OCI-LY3 (cell line): ENCODE data around the gene ARID3A.

Source experiments
- H2AFZ ChIP-seq: fragments of 200-600, 300-600 bp; shearing (Covaris generic); 2 replicates; pipeline ENCODE4 v1.6.0; 2014; ENCODE audit warnings: antibody characterized with exemption, low read depth, low read length
- H3K27ac ChIP-seq: fragments of 200-600, 300-600 bp; sonication (generic); 2 replicates; pipeline ENCODE4 v1.5.1; 2014; ENCODE audit warnings: mild to moderate bottlenecking, low read length, moderate library complexity, mixed read lengths
- H3K27me3 ChIP-seq: fragments of 200-600, 300-600 bp; sonication (generic); 2 replicates; pipeline ENCODE4 v1.6.1; 2014; ENCODE audit warnings: low read depth, low read length, mixed read lengths
- H3K36me3 ChIP-seq: fragments of 200-600, 300-600 bp; sonication (generic); replicated peaks from 2 replicates; pipeline ENCODE3; 2014; ENCODE audit warnings: low read depth, low read length, mixed read lengths
- H3K4me1 ChIP-seq: fragments of 300-600, 200-600 bp; sonication (generic); 2 replicates; pipeline ENCODE4 v1.6.1; 2014; ENCODE audit warnings: low read length, mixed read lengths
- H3K4me2 ChIP-seq: fragments of 200-600, 300-600 bp; sonication (generic); 2 replicates; pipeline ENCODE4 v1.6.1; 2014; ENCODE audit warnings: low read length, mixed read lengths
- H3K4me3 ChIP-seq: fragments of 300-600, 200-600 bp; sonication (generic); 2 replicates; pipeline ENCODE4 v1.5.1; 2014; ENCODE audit warnings: antibody characterized with exemption, mild to moderate bottlenecking, low read length, moderate library complexity
- H3K79me2 ChIP-seq: fragments of 300-600, 200-600 bp; shearing (Covaris generic); 2 replicates; pipeline ENCODE4 v1.6.1; 2014; ENCODE audit warnings: mild to moderate bottlenecking, low read length, mixed read lengths
- H3K9ac ChIP-seq: fragments of 300-600, 200-600 bp; shearing (Covaris generic); 2 replicates; pipeline ENCODE4 v1.6.0; 2014; ENCODE audit warnings: mild to moderate bottlenecking, low read length, moderate library complexity
- H3K9me3 ChIP-seq: fragments of 200-600, 300-600 bp; shearing (Covaris generic); 2 replicates; pipeline ENCODE4 v1.6.1; 2014; ENCODE audit warnings: low read length, mixed read lengths; ENCODE audit not compliant: insufficient read depth
- H4K20me1 ChIP-seq: fragments of 200-600, 300-600 bp; sonication (generic); 2 replicates; pipeline ENCODE4 v1.6.1; 2016; ENCODE audit warnings: low read length, mixed read lengths; ENCODE audit not compliant: insufficient read depth
- EZH2phosphoT487 ChIP-seq: fragments of 200-600 bp; shearing (Covaris generic); IDR thresholded peaks from 2 replicates; pipeline ENCODE4 v1.6.1; 2018; ENCODE audit warnings: antibody characterized with exemption, mixed run types, low read depth
- TF ChIP-seq, protein P1 (sequence below): fragments of 200-600, 300-600 bp; sonication (generic); IDR thresholded peaks from 2 replicates; pipeline ENCODE4 v1.5.1; 2014; ENCODE audit warnings: antibody characterized with exemption, low read length, low read depth

ARID3A gene

DNA sequence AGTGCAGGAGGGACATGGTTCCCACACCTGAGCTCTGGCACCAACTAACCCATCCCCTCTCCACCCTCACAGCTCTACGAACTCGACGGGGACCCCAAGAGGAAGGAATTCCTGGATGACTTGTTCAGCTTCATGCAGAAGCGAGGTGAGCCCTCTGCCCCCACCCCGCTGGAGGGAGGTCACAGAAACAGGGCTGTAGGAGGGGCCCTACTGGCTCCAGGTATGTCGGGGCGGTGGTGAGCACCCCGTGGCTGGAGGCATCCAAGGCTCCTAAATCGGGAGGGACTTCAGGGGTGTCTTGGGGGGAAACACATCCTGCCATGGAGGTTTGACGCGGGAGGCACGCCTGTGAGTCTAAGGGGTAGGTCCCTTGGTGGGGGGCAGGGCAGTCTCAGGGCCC is 34.2 kb downstream of the ARID3A start:
- Histone ChIP-seq H3K4me3 (no peak overlapping the region), H3K9me3 (no peaks in the 10 kb centered on the region), H3K36me3 (peaks cover 49% of the 10 kb centered on the region), H4K20me1 (peaks cover 32% of the 10 kb centered on the region; the same call in 1 of the 2 replicates), H3K27ac (no peak overlapping the region), H3K27me3 (no peaks in the 10 kb centered on the region), H3K79me2 (peaks cover 26% of the 10 kb centered on the region), H3K9ac (no peak overlapping the region), H3K4me2 (no peak overlapping the region), H3K4me1 (peaks cover 4% of the 10 kb centered on the region), H2AFZ (no peak overlapping the region)
- TF ChIP-seq, protein P1, sequence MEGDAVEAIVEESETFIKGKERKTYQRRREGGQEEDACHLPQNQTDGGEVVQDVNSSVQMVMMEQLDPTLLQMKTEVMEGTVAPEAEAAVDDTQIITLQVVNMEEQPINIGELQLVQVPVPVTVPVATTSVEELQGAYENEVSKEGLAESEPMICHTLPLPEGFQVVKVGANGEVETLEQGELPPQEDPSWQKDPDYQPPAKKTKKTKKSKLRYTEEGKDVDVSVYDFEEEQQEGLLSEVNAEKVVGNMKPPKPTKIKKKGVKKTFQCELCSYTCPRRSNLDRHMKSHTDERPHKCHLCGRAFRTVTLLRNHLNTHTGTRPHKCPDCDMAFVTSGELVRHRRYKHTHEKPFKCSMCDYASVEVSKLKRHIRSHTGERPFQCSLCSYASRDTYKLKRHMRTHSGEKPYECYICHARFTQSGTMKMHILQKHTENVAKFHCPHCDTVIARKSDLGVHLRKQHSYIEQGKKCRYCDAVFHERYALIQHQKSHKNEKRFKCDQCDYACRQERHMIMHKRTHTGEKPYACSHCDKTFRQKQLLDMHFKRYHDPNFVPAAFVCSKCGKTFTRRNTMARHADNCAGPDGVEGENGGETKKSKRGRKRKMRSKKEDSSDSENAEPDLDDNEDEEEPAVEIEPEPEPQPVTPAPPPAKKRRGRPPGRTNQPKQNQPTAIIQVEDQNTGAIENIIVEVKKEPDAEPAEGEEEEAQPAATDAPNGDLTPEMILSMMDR: no peak
- TF ChIP-seq EZH2phosphoT487: no peak

GRCh38 chr19:960601-960938 is 34.7 kb downstream of the ARID3A start:
- Histone ChIP-seq H3K9ac (no peak overlapping the region), H3K27ac (no peak overlapping the region), H3K4me3 (no peak overlapping the region), H3K27me3 (no peaks in the 10 kb centered on the region), H3K4me1 (no peaks in the 10 kb centered on the region), H3K9me3 (no peaks in the 10 kb centered on the region), H4K20me1 (peaks cover 28% of the 10 kb centered on the region; the same call in 1 of the 2 replicates), H3K4me2 (no peak overlapping the region), H3K36me3 (peaks cover 54% of the 10 kb centered on the region), H2AFZ (no peak overlapping the region), H3K79me2 (peaks cover 20% of the 10 kb centered on the region)
- TF ChIP-seq, protein P1: no peak
- no peak for TF ChIP-seq EZH2phosphoT487

DNA sequence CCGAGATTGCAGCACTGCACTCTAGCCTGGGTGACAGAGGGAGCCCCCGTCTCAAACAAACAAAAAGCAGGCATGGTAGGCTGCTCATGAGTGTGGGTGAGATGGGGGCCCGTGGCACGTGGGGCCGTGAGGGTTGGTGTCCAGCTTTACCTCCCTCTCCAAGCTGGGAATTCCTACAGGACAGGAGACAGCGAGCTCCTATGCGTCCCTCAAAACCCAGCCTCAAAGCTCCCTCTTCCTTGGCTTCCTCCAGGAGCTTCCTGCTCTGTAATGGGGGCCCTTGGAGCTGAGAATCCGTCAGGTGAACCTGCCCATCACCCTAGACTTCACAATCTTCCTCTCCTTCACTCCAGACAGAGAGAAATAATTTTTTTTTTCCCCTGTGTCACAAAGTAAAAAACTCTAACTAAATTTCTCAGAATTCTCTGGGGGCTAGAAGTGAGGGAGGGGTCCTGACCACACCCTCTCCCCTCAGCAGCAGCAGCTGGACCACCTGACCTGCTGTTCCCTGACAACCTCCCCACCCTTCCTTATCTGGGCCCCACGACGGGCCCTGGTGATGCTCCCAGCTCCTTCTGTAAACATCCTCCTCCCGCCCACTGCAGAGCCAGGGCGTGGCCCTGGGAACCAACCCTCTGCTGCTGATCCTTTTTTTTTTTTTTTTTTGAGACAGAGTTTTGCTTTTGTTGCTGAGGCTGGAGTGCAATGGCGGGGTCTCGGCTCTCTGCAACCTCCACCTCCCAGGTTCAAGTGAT is 36.2 kb downstream of the ARID3A start:
- Histone ChIP-seq H3K4me3 (no peak overlapping the region), H3K27me3 (no peaks in the 10 kb centered on the region), H3K27ac (no peak overlapping the region), H4K20me1 (peaks cover 16% of the 10 kb centered on the region; the same call in 1 of the 2 replicates), H3K4me1 (no peaks in the 10 kb centered on the region), H3K79me2 (peaks cover 8% of the 10 kb centered on the region; the same call in 1 of the 2 replicates), H2AFZ (no peak overlapping the region), H3K9ac (no peak overlapping the region), H3K9me3 (no peaks in the 10 kb centered on the region), H3K36me3 (peaks cover 62% of the 10 kb centered on the region), H3K4me2 (no peak overlapping the region)
- TF ChIP-seq, protein P1: no peak
- no peak for TF ChIP-seq EZH2phosphoT487

GRCh38 chr19:962683-963400 is 37.0 kb downstream of the ARID3A start:
- Histone ChIP-seq H3K4me1 (no peaks in the 10 kb centered on the region), H2AFZ (no peak overlapping the region), H3K9me3 (no peaks in the 10 kb centered on the region), H3K36me3 (peaks cover 67% of the 10 kb centered on the region), H4K20me1 (peaks cover 16% of the 10 kb centered on the region; the same call in 1 of the 2 replicates), H3K27me3 (no peaks in the 10 kb centered on the region), H3K27ac (no peak overlapping the region), H3K9ac (no peak overlapping the region), H3K79me2 (peaks cover 8% of the 10 kb centered on the region; the same call in 1 of the 2 replicates), H3K4me2 (no peak overlapping the region), H3K4me3 (no peak overlapping the region)
- no peak for TF ChIP-seq EZH2phosphoT487
- TF ChIP-seq, protein P1: no peak
